GM10248 (cell line): ENCODE data around the gene ANK2.

ENCODE experiments used
- CTCF ChIA-PET: fragments of 300-600 bp; sonication (Branson Sonifier 250); formaldehyde crosslinking; extraction: SDS; loops from one replicate; lab custom pipeline; 2021; ENCODE audit warnings: antibody characterized with exemption; lab: Yijun Ruan, JAX
- POLR2A ChIA-PET: fragments of 350-650 bp; sonication (Branson Sonifier 250); formaldehyde crosslinking; extraction: SDS; loops from one replicate; lab custom pipeline; 2020; ENCODE audit warnings: antibody characterized with exemption; lab: Yijun Ruan, JAX
- DNase-seq: peaks from one replicate; pipeline ENCODE4 v3.0.0; 2012; ENCODE audit errors: extremely low spot score
- TF ChIP-seq, protein P1 (sequence below): IDR thresholded peaks from 2 replicates; pipeline ENCODE4 v1.5.1; 2012; ENCODE audit warnings: mild to moderate bottlenecking, low read depth; ENCODE audit errors: extremely low read depth, missing control alignments, control extremely low read depth

Gene ANK2

DNA sequence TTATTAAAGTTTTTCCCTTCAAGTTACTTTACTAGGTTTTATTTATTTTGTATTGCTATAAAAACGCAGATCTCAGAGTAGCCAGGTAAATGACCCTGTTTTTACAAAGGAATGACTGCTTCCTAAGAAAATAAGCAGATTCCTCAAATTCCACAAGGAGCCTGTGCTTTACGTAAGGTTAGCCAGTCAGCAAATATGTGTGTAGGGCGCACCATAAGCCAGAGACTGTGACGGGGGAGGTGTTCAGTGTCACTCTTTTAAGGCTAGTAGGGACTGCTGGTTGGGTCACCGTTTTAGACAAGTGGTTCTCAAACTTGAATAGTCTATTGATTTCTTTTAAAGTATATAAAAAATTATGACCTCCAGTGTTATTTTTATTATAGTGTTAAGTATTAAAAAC lies 119.9 kb downstream of the ANK2 start:
- CTCF ChIA-PET = interaction anchor here (1.5 kb wide), 1 partner anchor 9 kb away, joined by 3 read pairs; no protein-coding TSS in a partner anchor
- DNase-seq = no peak
- POLR2A ChIA-PET = no interaction called here

DNA sequence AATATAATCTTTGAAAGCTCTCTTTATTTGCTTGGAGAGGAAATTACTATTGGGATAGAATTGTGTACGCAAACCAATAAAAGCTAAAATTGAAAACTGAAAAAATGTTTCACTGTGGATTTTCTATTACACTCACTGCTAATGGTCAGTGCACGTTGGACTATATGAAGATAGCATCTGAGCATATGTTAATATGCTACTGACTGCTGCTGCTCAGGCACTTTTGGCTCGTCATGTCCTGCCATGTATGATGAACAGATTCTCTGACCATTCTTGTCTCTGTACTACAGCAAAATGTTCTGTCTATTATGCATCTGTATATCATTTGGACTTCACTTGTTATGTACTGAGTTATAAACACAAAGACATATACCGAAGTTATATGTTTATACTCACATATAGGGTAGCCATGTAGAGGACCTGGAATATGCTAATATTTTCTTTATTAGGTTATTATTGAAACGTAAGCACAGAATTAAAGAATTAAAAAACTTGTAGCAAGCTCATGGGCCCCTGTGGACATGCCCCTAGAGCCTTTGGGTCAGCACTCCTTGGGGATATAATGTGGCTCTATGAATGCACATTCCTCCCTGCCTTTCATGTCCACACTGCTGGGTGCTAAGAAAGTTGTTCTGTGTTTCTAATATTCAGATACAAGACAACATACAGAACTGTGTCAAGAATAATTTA lies 120.8 kb downstream of the ANK2 start:
- CTCF ChIA-PET = interaction anchor here (1.5 kb wide), 1 partner anchor 9 kb away, joined by 3 read pairs; no protein-coding TSS in a partner anchor
- TF ChIP-seq, protein P1, sequence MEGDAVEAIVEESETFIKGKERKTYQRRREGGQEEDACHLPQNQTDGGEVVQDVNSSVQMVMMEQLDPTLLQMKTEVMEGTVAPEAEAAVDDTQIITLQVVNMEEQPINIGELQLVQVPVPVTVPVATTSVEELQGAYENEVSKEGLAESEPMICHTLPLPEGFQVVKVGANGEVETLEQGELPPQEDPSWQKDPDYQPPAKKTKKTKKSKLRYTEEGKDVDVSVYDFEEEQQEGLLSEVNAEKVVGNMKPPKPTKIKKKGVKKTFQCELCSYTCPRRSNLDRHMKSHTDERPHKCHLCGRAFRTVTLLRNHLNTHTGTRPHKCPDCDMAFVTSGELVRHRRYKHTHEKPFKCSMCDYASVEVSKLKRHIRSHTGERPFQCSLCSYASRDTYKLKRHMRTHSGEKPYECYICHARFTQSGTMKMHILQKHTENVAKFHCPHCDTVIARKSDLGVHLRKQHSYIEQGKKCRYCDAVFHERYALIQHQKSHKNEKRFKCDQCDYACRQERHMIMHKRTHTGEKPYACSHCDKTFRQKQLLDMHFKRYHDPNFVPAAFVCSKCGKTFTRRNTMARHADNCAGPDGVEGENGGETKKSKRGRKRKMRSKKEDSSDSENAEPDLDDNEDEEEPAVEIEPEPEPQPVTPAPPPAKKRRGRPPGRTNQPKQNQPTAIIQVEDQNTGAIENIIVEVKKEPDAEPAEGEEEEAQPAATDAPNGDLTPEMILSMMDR = no peak
- DNase-seq = no peak
- POLR2A ChIA-PET = no interaction called here

More for the DNA sequence above, 119.9 kb downstream of the ANK2 start:
- TF ChIP-seq, protein P1 = no peak

DNA sequence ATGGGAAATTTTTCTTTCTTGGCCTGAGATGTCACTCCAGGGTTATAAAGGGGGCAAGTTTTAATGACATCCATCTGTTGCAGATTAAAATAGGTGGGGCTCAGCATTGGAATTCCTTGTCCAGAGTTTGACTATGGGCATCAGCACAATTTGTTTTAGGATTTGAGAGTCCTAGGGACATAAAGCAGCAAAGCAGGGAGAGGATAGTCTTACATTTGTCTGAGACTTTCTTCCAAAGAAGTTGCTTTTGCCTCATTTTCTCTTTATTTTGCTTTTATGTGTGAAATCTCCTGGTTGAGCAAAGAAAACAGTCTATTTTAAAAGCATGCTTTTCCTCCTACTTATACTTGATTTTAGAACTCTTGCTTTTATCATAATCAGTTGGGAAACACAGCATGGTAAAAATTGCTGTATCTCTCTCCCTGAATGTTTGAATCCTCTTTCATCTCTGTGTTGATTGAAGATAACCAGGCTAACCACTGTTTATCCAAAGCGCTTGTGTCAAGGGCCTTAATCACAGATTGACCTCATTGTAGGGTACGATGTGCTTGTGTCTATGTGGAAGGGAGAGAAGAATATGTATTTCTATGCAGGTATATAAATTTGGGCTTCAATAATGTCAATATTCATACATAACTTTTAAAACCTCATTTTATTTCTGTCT lies 121.5 kb downstream of the ANK2 start:
- CTCF ChIA-PET = interaction anchor here (1.5 kb wide), 1 partner anchor 8 kb away, joined by 3 read pairs; no protein-coding TSS in a partner anchor
- TF ChIP-seq, protein P1 = no peak
- POLR2A ChIA-PET = no interaction called here
- no peak for DNase-seq

DNA sequence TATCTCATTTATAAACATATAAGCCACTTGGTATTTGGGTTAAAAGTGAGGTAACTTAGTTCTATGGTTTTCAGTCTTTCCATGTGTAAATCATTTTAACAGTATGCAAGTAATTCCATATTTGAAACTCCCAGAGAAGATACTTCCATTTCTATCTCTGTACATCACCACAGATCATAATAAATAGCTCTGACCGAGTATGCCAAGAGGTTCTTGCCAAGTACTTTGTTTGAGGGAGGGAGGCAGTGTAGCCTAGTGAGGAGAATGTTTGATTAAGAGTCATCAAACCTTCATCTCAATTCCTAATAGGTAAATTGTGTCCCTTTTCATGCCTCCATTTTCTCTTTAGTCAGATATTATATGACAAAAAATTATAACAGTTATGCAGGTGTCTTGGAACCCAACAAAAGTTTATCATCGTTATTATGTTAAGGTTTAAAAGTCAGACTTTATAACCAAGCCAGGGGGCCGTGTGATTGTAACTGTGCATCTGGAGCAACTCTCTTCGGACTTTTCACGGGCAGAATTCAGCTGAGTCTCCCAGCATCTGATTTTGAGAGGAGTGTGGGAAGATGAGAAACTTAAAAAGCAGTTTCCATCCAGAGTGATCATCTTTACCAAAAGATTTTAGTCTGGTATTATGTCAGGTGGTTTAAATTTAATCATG lies 123.8 kb downstream of the ANK2 start:
- CTCF ChIA-PET = interaction anchor here (0.7 to 1.7 kb wide), 3 partner anchors 10 to 17 kb away, joined by 3 to 7 read pairs (median 5); no protein-coding TSS in a partner anchor
- DNase-seq = no peak
- TF ChIP-seq, protein P1 = no peak
- POLR2A ChIA-PET = no interaction called here

DNA sequence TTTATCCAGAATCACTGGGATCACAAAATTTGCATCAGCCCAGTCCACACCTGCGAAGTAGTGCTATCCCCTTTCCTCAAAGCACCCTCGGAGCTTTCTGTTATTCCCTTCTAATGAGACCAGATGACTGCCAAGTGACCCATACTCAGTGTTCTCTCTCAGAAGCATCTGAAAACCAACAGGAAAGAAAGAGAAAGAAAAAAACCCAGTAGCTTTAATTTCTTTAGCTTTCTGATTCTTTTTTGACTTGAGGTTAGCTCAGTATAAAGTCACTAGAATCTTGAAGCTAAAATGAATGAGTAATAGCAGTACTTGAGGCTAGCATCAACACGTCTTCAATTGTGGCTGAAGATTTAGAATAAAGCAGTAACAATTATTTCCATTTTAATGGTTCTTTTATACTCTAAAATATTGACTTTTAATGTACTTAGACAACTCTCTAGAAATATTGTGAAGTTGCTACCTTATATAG lies 124.4 kb downstream of the ANK2 start:
- ChIA-PET CTCF (interaction anchor here (0.6 to 1.7 kb wide), 5 partner anchors 10 to 46 kb away, joined by 3 to 7 read pairs (median 3); no protein-coding TSS in a partner anchor), POLR2A (no interaction called here)
- peak; percentile 9 for DNase-seq
- TF ChIP-seq, protein P1 = no peak

DNA sequence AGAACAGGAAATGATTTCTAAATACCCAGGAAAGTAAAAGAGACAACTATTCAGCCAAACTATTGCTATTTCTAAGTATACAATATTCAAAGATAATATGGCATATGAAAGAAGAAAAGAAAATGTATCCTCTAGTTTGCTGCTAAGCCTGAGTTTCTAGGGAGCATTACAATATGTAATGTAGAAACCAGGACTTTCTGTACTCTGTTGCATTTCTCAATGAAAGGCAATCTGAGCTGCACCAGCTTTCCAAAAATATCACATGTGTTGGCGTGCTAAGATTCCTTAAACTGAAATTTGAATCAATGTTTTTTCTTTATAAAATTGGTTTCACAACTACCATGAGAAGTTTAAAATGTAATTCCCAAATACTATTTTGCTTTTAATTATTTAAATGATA lies 129.6 kb downstream of the ANK2 start:
- no peak for DNase-seq
- POLR2A ChIA-PET = no interaction called here
- TF ChIP-seq, protein P1 = no peak
- CTCF ChIA-PET = interaction anchor here (0.7 to 1.0 kb wide), 4 partner anchors 8 to 48 kb away, joined by 3 read pairs; no protein-coding TSS in a partner anchor
